HepG2 (cell line): ENCODE measurements around the gene MASP2. TPM values are rescaled to one million over a fixed set of nuclear protein-coding genes. Genes with fewer than 3 reads are reported as not detected.

ENCODE experiments used
- ARID2 ChIP-seq: sonication (generic); formaldehyde crosslinking; IDR thresholded peaks from 2 replicates; pipeline ENCODE4 v1.8.1; 2022; ENCODE audit warnings: mild to moderate bottlenecking, missing genetic modification reagents, borderline replicate concordance
- ATF6 ChIP-seq: sonication (generic); formaldehyde crosslinking; conservative IDR thresholded peaks from 2 replicates; pipeline ENCODE4 v1.4.0; 2020; ENCODE audit warnings: missing genetic modification reagents
- EEA1 ChIP-seq: sonication (generic); formaldehyde crosslinking; IDR thresholded peaks from 2 replicates; pipeline ENCODE4 v1.5.1; 2020; ENCODE audit warnings: mild to moderate bottlenecking, missing genetic modification reagents, borderline replicate concordance
- HMGXB4 ChIP-seq, 2 experiments: sonication (generic) in 1 of 2; formaldehyde crosslinking in 1 of 2; IDR thresholded peaks; 2 replicates each; pipeline versions ENCODE4 v1.4.0 to v1.6.1; 2018 to 2020; ENCODE audit warnings: missing genetic modification reagents in 2 of 2, borderline replicate concordance in 1 of 2, low read depth in 1 of 2, mild to moderate bottlenecking in 1 of 2, missing biosample characterization in 1 of 2
- JARID2 ChIP-seq: sonication (generic); formaldehyde crosslinking; IDR thresholded peaks from 2 replicates; pipeline ENCODE4 v1.8.1; 2023; ENCODE audit warnings: missing genetic modification reagents, inconsistent platforms; ENCODE audit not compliant: insufficient replicate concordance
- MAF1 ChIP-seq: sonication (generic); formaldehyde crosslinking; IDR thresholded peaks from 2 replicates; pipeline ENCODE4 v1.5.0; 2020; ENCODE audit warnings: missing genetic modification reagents, borderline replicate concordance
- MLXIP ChIP-seq: sonication (generic); formaldehyde crosslinking; IDR thresholded peaks from 2 replicates; pipeline ENCODE4 v1.9.0; 2021; ENCODE audit warnings: missing genetic modification reagents, borderline replicate concordance
- NFATC3 ChIP-seq: sonication (generic); formaldehyde crosslinking; IDR thresholded peaks from 2 replicates; pipeline ENCODE4 v1.5.1; 2020; ENCODE audit warnings: mild to moderate bottlenecking, missing genetic modification reagents
- PHF21A ChIP-seq: sonication (generic); formaldehyde crosslinking; IDR thresholded peaks from 2 replicates; pipeline ENCODE4 v1.5.0; 2020; ENCODE audit warnings: mild to moderate bottlenecking, missing genetic modification reagents
- RBFOX2 ChIP-seq: fragments of 200-400 bp; formaldehyde crosslinking; IDR thresholded peaks from 2 replicates; pipeline ENCODE4 v1.6.1; 2017; ENCODE audit warnings: low read depth, mild to moderate bottlenecking, low read length
- RERE ChIP-seq: IDR thresholded peaks from 2 replicates; pipeline ENCODE4 v1.6.1; 2016; ENCODE audit warnings: low read depth, missing genetic modification reagents, missing compliant biosample characterization
- SRSF1 ChIP-seq: fragments of 200-400 bp; formaldehyde crosslinking; optimal IDR thresholded peaks from 2 replicates; pipeline ENCODE3; 2017; ENCODE audit warnings: mild to moderate bottlenecking, low read depth, low read length, moderate library complexity
- ZNF343 ChIP-seq: sonication (generic); formaldehyde crosslinking; IDR thresholded peaks from 2 replicates; pipeline ENCODE4 v1.4.0; 2020; ENCODE audit warnings: mild to moderate bottlenecking, missing genetic modification reagents
- ZNF720 ChIP-seq: sonication (generic); formaldehyde crosslinking; IDR thresholded peaks from 2 replicates; pipeline ENCODE4 v1.4.0; 2020; ENCODE audit warnings: missing genetic modification reagents
- ZNF768 ChIP-seq: sonication (generic); formaldehyde crosslinking; IDR thresholded peaks from 2 replicates; pipeline ENCODE4 v1.4.0; 2020; ENCODE audit warnings: missing genetic modification reagents
- polyA plus RNA-seq, 8 experiments: library from polyadenylated mRNA; depleted of rRNA in 3 of 8; stranded (reverse) in 7 of 8; unstranded in 1 of 8; fragments of >200 nt; fragmentation: Illumina TruSeq in 4 of 8; extraction: Trizol in 4 of 8; gene quantifications; 2 replicates each; pipeline versions ENCODE4 v1.2.1 to v1.2.3, GENCODE V29; 2011 to 2016; ENCODE audit warnings: low read depth in 4 of 8, missing spikeins in 1 of 8, mixed read lengths in 1 of 8; ENCODE audit not compliant: insufficient read depth in 1 of 8
- total RNA-seq, 5 experiments: library from RNA; depleted of rRNA; stranded (reverse); fragments of >200 nt; fragmentation: Illumina TruSeq; extraction: Trizol; gene quantifications; 2 replicates each; pipeline ENCODE4 v1.2.3, GENCODE V29; 2016; ENCODE audit warnings: low read depth in 1 of 5

Gene MASP2
- total and polyA plus RNA-seq, 2 of the 13 experiments (the other 11 are each of a cell fraction or from before 2014, with no cell fraction given), result 7.1 to 11.8 TPM

- TF ChIP-seq HMGXB4 (CRISPR knock-in tag; IDR thresholded peaks at IDR 0.05; ENCODE audit: borderline replicate concordance in 1 of 2, low read depth in 1 of 2) (peak; percentile 92), SRSF1 (peak; percentile 91), ZNF720 (CRISPR knock-in tag) (no peak), NFATC3 (CRISPR knock-in tag) (peak; percentile 63; the same call in 1 of the 2 replicates), RERE (CRISPR knock-in tag) (peak; percentile 39; the same call in 1 of the 2 replicates), JARID2 (CRISPR knock-in tag) (no peak), ZNF768 (CRISPR knock-in tag) (peak; percentile 78; the same call in 1 of the 2 replicates), ZNF343 (CRISPR knock-in tag) (peak; percentile 91), MLXIP (0 out of 2 replicates have a peak, but pooled peaks have one; percentile 45), RBFOX2 (peak; percentile 99), MAF1 (CRISPR knock-in tag) (peak; percentile 71; the same call in 1 of the 2 replicates), EEA1 (CRISPR knock-in tag) (peak; percentile 83; the same call in 1 of the 2 replicates), PHF21A (CRISPR knock-in tag) (no peak; the same call in 1 of the 2 replicates), ATF6 (CRISPR knock-in tag) (no peak), ARID2 (0 out of 2 replicates have a peak, but pooled peaks have one; percentile 28)
Observed at GRCh38 chr1:11012260-11013159, 34.5 kb downstream of the MASP2 start, which contains the start of gene TARDBP (continued).
